Measurements from ENCODE around the gene ZCRB1. TPM values are rescaled to one million over a fixed set of nuclear protein-coding genes. Genes with fewer than 3 reads are reported as not detected.

Gene ZCRB1
- total RNA-seq, 4 donors from 2014 or later = 3.4 to 22.7 (median 15.2) TPM

DNA sequence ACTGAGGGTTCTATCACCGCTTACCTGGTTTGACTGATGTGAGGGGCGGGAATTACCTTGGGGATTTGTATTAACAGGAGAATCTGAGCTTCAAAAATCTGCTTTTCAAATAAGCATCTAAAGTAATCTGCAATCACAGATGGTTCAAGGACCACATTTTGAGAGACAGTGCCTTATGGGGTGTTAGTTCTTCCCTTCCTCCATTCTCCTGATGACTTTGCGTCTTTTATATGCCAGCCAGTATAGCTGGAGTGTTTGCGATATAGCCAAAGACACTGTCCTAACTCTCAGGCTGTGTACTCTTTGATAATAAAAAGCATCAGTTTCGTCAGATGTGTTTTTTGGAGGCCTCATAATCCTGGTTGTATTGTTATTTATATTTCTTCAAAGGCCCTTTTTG lies 39.6 kb upstream of the ZCRB1 start:
- no peak overlapping the region for H3K4me3 ChIP-seq
- no peaks in the 10 kb centered on the region for H3K9me3 ChIP-seq
- in situ Hi-C loops (cut with MboI; ENCODE audit: low pct_ligation_motif_present in 1 of 4, low pct_unique_long_range_greater_than_20kb in 1 of 4, low sequenced_read_pairs in 3 of 4) = no loop called here
- intact Hi-C loops (cut with DNase I; ENCODE audit: low total_unique reads) = no loop called here
- H3K27ac ChIP-seq = no peak overlapping the region
- DNase-seq = no peak
- TF ChIP-seq, protein P1, sequence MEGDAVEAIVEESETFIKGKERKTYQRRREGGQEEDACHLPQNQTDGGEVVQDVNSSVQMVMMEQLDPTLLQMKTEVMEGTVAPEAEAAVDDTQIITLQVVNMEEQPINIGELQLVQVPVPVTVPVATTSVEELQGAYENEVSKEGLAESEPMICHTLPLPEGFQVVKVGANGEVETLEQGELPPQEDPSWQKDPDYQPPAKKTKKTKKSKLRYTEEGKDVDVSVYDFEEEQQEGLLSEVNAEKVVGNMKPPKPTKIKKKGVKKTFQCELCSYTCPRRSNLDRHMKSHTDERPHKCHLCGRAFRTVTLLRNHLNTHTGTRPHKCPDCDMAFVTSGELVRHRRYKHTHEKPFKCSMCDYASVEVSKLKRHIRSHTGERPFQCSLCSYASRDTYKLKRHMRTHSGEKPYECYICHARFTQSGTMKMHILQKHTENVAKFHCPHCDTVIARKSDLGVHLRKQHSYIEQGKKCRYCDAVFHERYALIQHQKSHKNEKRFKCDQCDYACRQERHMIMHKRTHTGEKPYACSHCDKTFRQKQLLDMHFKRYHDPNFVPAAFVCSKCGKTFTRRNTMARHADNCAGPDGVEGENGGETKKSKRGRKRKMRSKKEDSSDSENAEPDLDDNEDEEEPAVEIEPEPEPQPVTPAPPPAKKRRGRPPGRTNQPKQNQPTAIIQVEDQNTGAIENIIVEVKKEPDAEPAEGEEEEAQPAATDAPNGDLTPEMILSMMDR (IDR thresholded peaks at IDR 0.05) = no peak
- TF ChIP-seq POLR2A (IDR thresholded peaks at IDR 0.05) (no peak), EP300 (IDR thresholded peaks at IDR 0.05; ENCODE audit: low read depth) (no peak), POLR2AphosphoS5 (IDR thresholded peaks at IDR 0.05) (no peak)
- no peaks in the 10 kb centered on the region for H3K4me1 ChIP-seq
- no peaks in the 10 kb centered on the region for H3K36me3 ChIP-seq
- no peaks in the 10 kb centered on the region for H3K27me3 ChIP-seq
- WGBS, 2 donors (ENCODE audit: low coverage in 1 of 2) = 89 to 93% methylated on average over 5 of the region's 5 CpGs

DNA sequence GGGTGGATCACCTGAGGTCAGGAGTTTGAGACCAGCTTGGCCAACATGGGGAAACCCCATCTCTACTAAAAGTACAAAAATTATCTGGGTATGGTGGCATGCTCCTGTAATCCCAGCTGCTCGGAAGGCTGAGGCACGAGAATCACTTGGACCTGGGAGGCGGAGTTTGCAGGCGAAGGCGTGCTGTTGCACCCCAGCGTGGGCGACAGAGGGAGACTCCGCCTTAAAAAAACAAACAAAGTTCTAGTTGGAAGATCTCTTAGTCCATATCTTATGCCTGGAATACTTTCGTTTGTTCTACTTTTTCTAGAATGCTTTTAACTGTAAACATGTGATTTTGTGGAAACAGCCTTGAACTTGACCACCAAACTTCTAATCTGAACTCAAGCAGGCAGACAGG lies 38.8 kb upstream of the ZCRB1 start:
- Histone ChIP-seq H3K27me3 (no peaks in the 10 kb centered on the region), H3K4me3 (no peak overlapping the region), H3K36me3 (no peaks in the 10 kb centered on the region), H3K4me1 (no peaks in the 10 kb centered on the region), H3K9me3 (no peaks in the 10 kb centered on the region), H3K27ac (no peak overlapping the region)
- WGBS, 2 donors (ENCODE audit: low coverage in 1 of 2) = 40 to 78% methylated on average over 2 to 9 of the region's 9 CpGs
- no peak for DNase-seq
- in situ Hi-C loops (cut with MboI; ENCODE audit: low pct_ligation_motif_present in 1 of 4, low pct_unique_long_range_greater_than_20kb in 1 of 4, low sequenced_read_pairs in 3 of 4) = no loop called here
- intact Hi-C loops (cut with DNase I; ENCODE audit: low total_unique reads) = no loop called here
- TF ChIP-seq, protein P1 (IDR thresholded peaks at IDR 0.05) = no peak
- TF ChIP-seq POLR2AphosphoS5 (IDR thresholded peaks at IDR 0.05) (no peak), POLR2A (IDR thresholded peaks at IDR 0.05) (no peak), EP300 (IDR thresholded peaks at IDR 0.05; ENCODE audit: low read depth) (no peak)

DNA sequence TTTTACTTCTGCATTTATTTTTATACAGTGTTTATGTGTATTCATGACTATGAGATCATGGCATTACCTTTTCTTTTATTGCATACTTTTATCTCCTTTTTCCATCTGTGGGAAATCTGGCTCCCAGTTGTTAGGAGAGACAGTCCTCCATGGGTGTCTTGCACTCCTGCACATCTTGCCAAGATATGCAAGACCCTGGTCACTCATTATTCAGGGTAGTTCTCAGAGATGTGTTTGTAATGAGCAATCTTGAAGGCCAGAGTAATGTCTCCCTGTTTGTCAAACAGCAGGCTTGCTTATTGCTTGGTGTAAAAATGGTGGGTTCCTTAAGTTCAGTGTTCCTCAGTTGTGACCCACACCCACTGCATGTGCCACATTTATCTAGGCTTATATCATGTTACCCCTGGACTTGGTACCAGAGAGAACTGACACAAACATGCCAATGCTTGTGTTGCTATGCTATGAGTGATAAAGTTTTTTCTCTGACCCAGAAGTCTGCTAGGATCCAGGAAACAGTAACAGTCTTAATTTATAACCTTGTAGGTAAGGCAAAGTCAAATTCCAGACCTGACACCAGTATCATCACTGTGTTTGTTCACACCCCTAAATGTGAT lies 36.9 kb upstream of the ZCRB1 start:
- Histone ChIP-seq H3K4me1 (no peaks in the 10 kb centered on the region), H3K4me3 (no peak overlapping the region), H3K27me3 (no peaks in the 10 kb centered on the region), H3K27ac (no peak overlapping the region), H3K36me3 (no peaks in the 10 kb centered on the region), H3K9me3 (no peaks in the 10 kb centered on the region)
- in situ Hi-C loops (cut with MboI; ENCODE audit: low pct_ligation_motif_present in 1 of 4, low pct_unique_long_range_greater_than_20kb in 1 of 4, low sequenced_read_pairs in 3 of 4) = no loop called here
- no peak for TF ChIP-seq POLR2AphosphoS5 (IDR thresholded peaks at IDR 0.05)
- no peak for DNase-seq
- intact Hi-C loops (cut with DNase I; ENCODE audit: low total_unique reads) = no loop called here

DNA sequence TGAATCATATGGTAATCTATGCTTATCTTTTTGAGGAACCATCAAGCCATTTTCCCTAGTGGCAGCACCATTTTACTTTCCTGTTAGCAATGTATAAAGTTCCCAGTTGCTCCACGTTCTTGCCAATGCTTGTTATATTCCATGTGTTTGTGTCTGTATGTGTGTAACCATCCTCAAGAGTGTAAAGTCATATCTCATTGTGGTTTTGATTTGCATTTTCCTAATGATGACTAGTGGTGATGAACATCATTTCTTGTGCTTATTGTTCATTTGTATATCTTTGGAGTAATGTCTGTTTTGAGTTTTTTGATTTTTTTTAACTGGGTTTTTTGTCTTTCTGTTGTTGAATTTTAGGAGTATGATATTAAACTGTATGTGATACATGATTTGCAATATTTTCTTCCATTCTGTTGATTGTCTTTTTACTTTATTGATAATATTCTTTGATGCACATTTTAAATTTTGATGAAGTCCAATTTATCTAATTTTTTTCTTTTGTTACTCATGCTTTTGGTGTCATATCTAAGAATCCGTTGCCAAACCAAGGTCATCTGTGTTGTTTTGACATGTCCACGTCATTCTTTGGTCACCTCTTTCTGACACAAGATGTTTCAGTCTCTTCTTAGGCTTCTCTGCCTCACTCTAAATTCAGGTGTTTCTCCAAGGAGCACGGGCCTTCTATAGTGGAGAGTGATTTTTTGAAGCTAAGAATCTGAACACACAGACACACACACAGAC lies 36.2 kb upstream of the ZCRB1 start:
- H3K27ac ChIP-seq = no peak overlapping the region
- no peaks in the 10 kb centered on the region for H3K4me1 ChIP-seq
- intact Hi-C loops (cut with DNase I; ENCODE audit: low total_unique reads) (no loop called here), in situ Hi-C loops (cut with MboI; ENCODE audit: low pct_ligation_motif_present in 1 of 4, low pct_unique_long_range_greater_than_20kb in 1 of 4, low sequenced_read_pairs in 3 of 4) (no loop called here)
- no peak overlapping the region for H3K4me3 ChIP-seq
- H3K27me3 ChIP-seq = no peaks in the 10 kb centered on the region
- no peak for DNase-seq
- TF ChIP-seq, protein P1 (IDR thresholded peaks at IDR 0.05) = no peak
- TF ChIP-seq EP300 (IDR thresholded peaks at IDR 0.05; ENCODE audit: low read depth) (no peak), POLR2AphosphoS5 (IDR thresholded peaks at IDR 0.05) (no peak), POLR2A (IDR thresholded peaks at IDR 0.05) (no peak)
- peaks cover 0 to 1% (median 0%) of the 10 kb centered on the region in 4 donors for H3K36me3 ChIP-seq
- H3K9me3 ChIP-seq = no peaks in the 10 kb centered on the region
- 75 to 93% methylated on average over 4 of the region's 4 CpGs for WGBS, 2 donors (ENCODE audit: low coverage in 1 of 2)
